ACHN (cell line): ENCODE measurements around the gene HIF1A.
"Not testable (repeated sequence)": the region's sequence is repeated elsewhere in the genome, so short reads cannot be mapped to it uniquely, and the experiment has no call there.

ENCODE experiments used
- DNase-seq: peaks from one replicate; pipeline ENCODE4 v3.0.0-alpha.2; 2015
- in situ Hi-C: cut with HindIII; loops from 2 replicates; pipeline ENCODE4 v1.10.0; 2017; ENCODE audit warnings: low sequenced_read_pairs, low pct_ligation_motif_present, low pct_unique_long_range_greater_than_20kb

The HIF1A gene

DNA sequence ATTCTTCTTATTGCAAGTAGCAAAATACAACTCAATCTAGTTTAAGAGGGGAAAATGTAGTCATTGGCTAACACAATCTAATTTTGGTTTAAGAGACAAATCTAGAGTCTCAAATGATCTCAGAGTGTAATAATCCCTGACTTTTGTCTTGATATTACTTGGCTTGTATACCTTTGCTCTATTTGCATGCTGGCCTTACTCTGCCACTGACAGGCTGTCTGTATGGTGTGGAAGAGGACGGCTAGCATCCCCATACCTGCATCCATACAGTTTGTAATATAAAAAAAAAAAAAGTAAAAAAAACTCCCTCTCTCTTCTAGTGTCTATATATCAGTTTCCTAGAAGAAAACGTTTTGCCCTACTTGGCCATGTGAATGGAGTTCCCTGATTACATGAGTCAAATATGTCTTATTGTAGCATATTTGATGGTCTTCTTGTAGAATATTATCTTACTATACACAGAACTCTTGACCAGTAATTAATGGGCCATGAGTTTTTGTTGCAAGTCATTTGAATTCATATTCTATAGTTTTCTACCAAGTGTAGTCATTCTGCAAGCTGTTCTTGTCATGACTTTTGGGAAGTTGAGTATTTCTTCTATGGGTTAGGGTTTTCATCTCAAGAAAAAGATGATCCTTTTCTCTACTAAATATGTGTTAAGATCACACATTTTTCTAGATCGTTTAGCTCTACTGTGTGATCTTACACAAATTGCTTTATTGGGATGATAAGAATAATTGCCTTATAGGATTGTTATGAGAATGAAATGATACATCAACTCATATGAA, 8.2 kb downstream of the HIF1A start:
- no peak for DNase-seq
- in situ Hi-C loops: no loop called here

DNA sequence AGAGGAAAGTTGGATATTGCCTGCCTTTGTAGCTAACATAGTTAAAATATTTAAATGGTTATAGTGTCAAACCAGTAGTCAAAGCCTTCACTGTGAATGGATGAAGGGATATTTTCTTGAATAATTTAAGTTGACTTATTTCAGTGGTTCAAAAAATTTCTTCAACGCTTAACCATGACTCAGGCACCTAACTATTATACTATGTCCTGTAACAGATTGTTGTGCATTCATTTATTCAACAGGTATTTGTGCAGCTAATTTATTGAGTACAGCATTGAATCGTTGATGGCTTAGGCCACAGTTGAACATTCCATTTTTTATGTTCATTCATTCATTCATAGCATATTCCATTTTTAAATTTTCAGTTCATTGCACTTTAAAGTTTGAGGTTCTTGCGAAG, 9.2 kb downstream of the HIF1A start:
- in situ Hi-C loops: no loop called here
- DNase-seq: no peak

DNA sequence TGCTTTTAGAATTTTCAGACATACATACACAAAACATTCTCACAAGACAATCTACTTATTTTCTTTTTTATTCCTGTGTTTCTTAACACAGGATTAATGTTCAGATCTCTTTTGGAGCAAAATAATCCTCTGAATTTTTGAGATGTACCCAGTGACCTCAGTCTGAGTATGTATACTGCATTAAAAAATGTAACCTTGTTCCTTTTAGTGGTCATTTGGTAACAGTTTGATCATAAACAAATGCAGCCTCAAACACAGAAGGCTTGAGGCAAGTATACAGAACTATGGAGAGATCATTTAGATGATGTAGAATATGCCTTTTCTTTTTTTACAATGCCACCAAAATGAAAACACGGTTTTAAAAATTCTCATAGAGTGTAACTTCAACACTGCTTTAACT, 9.7 kb downstream of the HIF1A start:
- in situ Hi-C loops: no loop called here
- DNase-seq: no peak

- in situ Hi-C loops: no loop called here
- no peak for DNase-seq
Observed at GRCh38 chr14:61706096-61706690, 10.9 kb downstream of the HIF1A start.

- in situ Hi-C loops, DNase-seq: not testable (repeated sequence)
Observed at GRCh38 chr14:61707774-61708173, 12.5 kb downstream of the HIF1A start.

DNA sequence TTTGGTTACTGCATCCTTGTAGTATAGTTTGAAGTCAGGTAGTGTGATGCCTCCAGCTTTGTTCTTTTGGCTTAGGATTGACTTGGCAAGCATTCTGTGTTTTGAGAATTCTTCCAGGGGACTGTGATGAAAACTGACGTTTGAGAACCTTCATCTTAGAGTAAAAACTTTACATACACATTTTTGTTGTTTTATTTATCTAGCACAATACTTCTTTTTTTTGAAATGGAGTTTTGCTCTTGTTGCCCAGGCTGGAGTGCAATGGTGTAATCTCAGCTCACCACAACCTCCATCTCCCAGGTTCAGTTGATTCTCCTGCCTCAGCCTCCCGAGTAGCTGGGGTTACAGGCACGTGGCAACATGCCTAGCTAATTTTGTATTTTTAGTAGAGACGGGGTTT, 13.4 kb downstream of the HIF1A start:
- in situ Hi-C loops, DNase-seq: not testable (repeated sequence)

DNA sequence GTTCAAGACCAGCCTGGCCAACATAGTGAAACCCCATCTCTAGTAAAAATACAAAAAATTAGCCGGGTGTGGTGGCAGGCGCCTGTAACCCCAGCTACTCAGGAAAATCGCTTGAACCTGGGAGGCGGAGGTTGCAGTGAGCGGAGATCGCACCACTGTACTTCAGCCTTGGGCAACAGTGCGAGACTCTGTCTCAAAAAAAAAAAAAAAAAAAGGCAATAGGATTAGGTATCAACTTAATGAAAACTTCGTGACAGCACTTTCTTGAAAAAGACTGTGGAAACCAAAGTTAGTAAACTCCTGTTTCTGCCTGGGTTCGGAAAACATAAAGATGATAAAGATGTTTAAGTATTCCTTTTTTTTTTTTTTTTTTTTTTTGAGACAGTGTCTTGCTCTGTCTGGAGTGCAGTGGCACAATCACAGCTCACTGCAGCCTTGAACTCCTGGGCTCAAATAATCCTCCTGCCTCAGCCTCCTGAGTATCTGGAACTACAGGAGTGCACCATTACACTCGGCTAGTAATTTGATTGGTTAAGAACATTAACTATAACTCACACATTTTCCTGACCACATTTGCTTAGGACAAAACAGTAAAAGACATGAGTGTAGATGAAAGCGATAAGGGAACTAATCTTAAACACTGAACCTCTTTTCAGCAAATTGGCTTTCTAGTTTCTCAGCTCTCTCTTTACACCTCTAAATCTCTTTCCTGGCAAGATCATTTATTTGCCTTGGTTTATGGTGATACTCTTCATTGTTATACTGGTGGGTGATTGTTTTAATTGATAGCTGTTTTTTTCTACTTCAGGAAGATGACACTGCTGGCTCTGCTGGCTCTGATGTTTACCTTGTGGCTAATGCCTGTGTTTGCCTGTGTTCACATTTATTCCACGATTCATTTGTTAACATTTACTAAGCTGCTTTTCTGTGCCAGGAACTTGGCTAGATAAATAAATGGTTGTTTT, 15.8 kb downstream of the HIF1A start:
- in situ Hi-C loops: no loop called here
- DNase-seq: no peak

DNA sequence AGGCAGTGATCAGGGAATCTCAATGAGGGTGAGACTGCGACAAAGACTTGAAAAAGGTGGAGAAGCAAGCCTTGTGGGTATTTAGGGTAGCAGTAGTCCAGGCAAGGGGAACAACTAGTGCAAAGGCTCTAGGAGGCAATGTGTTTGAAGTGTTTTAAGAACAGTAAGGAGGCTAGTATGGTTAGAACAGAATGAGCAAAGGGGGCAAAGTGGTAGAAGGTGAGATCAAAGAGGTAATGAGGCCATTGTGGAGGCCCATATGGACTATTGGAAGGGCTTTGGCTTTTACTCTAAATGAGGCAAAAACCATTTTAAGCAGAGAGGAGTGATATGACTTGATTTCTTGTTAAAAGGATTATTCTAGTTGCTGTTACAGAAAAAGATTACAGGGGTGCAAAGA, 16.8 kb downstream of the HIF1A start:
- in situ Hi-C loops: no loop called here
- DNase-seq: no peak

DNA sequence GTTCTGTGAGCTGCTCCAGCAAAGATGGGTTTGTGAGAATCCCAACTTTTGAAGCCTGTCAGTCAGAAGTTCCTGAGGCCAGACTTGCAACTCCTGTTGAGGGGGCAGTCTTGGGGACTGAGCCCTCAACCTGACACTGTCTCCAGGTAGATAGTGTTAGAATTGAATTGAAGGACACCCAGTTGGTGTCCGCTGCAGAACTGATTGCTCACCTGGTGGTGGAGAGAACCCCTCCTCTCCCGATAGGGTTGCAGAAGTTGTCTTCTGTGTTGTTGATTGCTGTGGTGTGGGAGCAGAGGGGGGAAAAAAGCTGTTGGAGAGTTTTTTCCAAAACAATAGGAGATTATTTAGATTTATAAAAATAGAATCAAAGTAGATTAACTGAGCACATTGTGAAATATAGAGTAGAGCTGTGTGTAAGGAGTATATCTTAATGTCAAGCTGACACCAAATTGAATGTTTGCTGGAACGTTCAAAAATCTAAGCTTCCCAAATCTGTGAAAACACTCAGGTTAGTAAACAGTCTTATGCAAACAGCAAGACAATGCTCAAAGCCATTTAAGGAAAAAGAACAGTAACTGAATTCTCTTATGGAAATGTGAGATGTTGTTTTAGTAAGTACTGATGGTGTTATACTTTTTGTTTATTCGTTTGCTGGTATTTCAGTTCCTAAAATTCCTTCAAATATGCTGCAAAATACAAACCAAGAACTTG, 18.6 kb downstream of the HIF1A start:
- DNase-seq: no peak
- in situ Hi-C loops: no loop called here

DNA sequence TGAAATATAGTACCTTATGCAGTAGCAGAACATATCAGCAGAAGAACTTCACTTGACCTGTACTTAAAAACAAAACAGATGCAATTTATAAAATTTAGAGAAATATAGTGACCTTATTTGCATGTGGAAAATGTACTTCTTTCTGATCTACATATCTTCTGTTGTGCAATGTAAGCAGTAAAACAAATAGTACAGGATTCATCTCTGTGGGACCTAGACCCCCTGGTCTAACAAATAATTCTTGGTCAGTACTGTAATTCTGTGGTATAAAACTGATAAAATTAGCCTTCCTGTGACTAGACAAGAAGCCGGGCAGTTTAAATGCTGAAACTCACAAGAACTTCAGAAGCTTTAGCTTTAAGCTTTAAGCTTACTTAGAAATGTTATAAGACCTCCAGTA, 21.6 kb downstream of the HIF1A start:
- no peak for DNase-seq
- in situ Hi-C loops: no loop called here

DNA sequence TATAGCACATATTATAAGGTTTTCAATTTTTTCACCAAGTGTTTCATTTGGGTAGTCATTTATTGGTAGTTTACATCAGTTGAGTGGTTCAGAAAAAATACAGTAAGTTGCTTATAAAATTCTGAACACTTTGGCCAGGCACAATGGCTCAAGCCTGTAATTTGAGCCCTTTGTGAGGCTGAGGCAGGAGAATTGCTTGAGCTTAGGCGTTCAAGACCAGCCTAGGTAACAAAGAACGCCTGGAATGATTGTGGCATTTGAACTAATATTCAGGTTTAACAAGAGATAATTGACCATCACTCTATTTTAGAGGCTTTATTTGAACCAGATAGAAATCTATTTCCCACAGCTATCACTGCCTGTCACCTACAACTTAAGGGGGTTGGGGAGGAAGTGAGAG, 22.7 kb downstream of the HIF1A start:
- DNase-seq: no peak
- in situ Hi-C loops: no loop called here

DNA sequence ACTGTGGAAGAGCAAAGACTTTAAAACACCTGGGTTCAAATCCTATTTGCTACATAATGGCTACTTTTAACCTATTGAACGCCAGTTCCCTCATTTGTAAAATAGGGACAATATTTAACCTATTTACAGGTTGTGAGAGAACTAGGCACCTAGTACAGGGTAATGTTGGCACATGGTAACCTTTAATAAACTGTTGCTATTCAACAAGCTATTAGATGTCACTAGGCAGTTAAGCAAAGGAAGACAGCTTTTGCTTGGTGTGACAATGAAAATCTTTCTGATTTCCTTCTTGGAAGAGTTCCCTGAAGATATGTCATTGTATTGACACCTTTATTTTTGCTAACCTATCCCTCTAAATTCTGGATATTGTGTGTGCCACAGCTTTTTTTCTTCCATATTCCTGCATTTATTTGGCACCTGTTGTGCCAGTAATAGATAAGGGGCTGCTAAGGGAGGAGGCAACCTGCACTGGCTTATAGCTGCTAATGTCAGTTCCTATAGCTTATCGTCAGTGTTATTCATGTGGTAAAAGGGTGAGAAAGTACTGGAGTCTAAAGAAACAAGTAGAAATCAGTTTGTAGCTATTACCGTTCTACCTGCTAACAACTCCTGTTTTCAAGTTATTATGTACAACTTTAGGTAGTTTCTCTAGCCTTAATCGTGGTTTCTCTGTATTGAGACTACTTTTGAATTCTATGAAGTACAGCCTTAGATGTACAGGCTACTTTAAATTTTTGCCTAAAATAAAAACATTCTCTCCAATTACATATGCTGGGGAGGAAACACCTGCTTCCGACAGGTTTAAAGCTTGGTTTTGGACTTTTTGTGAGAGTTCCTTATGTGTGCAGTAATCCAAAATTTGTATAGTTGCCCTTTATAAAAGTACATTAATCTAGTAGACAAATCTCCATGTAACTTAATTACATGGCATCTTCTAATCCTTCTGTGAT, 24.3 kb downstream of the HIF1A start:
- in situ Hi-C loops: no loop called here

DNA sequence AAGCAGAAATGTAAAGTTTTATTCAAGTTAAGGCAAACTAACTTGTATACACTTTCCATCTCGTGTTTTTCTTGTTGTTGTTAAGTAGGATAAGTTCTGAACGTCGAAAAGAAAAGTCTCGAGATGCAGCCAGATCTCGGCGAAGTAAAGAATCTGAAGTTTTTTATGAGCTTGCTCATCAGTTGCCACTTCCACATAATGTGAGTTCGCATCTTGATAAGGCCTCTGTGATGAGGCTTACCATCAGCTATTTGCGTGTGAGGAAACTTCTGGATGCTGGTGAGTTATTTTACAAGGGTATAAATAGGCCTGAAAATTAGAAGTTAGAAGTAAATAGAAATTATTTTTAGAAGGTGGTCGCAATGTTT, 25.0 kb downstream of the HIF1A start:
- no peak for DNase-seq
- in situ Hi-C loops: no loop called here

More for the DNA sequence above, 24.3 kb downstream of the HIF1A start:
- DNase-seq: no peak

DNA sequence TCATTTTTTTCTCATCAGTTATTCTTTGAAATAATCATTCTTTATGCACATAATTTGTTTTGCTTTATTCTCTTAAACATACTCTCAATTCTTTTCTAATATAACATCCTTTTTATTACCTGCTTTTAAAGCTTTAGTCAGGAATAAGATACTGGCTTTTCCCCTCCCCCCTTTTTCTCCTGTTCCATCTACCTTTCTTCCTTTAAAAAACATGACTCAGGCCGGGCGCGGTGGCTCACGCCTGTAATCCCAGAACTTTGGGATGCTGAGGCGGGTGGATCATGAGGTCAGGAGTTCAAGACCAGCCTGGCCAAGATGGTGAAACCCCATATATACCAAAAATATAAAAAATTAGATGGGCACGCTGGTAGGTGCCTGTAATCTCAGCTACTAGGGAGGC, 25.4 kb downstream of the HIF1A start:
- no peak for DNase-seq
- in situ Hi-C loops: no loop called here

GRCh38 chr14:61724133-61724532, 28.8 kb downstream of the HIF1A start:
- in situ Hi-C loops: no loop called here
- DNase-seq: no peak

DNA sequence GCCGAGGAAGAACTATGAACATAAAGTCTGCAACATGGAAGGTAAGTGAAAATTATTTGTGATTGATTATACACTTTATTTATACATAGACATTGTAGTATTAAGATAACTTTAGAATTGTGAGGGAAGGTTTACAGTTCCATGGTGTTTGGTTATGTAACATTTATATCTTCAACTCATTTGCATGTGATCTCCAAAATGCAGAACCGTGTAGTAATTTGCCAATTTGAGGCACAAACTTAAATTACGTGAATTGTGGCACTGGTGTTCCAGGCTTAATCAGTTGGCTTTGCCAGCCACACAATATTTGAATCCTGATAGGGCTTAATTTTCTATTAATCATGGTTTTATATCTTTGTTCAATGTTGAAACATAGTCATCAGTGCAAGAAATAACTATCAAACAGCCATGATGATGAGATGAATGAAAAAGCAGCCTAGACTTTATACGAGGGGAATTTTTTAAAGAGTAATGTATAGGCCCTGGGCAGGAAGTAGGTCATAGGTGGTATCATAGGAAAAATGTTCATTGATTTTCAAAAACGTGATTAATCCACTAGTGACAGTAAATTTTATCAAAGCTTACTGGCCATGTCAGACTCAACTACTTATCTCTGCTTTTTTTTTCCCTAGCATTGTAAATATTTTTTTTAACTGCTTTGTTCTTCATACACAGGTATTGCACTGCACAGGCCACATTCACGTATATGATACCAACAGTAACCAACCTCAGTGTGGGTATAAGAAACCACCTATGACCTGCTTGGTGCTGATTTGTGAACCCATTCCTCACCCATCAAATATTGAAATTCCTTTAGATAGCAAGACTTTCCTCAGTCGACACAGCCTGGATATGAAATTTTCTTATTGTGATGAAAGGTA, 31.7 kb downstream of the HIF1A start:
- DNase-seq: no peak
- in situ Hi-C loops: loop anchor here (25.0 kb wide), 1 partner anchor 265 kb away; no protein-coding TSS in a partner anchor
